HUES6 (cell line): ENCODE measurements around the gene UQCRFS1.

Experiments
- H3K27ac ChIP-seq: 2 replicates; pipeline ENCODE4 v1.7.0; 2013; ENCODE audit warnings: low read depth, mild to moderate bottlenecking, low read length, inconsistent platforms
- H3K27me3 ChIP-seq: 2 replicates; pipeline ENCODE4 v1.6.1; 2013; ENCODE audit warnings: low read length; ENCODE audit not compliant: control insufficient read depth, insufficient read depth
- H3K36me3 ChIP-seq: 2 replicates; pipeline ENCODE4 v1.6.1; 2013; ENCODE audit warnings: low read length; ENCODE audit not compliant: control insufficient read depth, insufficient read depth
- H3K4me1 ChIP-seq: 2 replicates; pipeline ENCODE4 v1.6.1; 2013; ENCODE audit warnings: low read length; ENCODE audit not compliant: control insufficient read depth, insufficient read depth
- H3K4me3 ChIP-seq: 2 replicates; pipeline ENCODE4 v1.5.1; 2013; ENCODE audit warnings: low read depth, low read length
- H3K9ac ChIP-seq: one replicate; pipeline ENCODE4 v1.6.1; 2013; ENCODE audit warnings: mild to moderate bottlenecking, low read length
- H3K9me3 ChIP-seq: 2 replicates; pipeline ENCODE4 v1.6.1; 2013; ENCODE audit warnings: low read depth, low read length; ENCODE audit not compliant: control insufficient read depth, insufficient read depth

Gene UQCRFS1

GRCh38 chr19:29162694-29163093 lies 50.3 kb downstream of the UQCRFS1 start:
- H3K9me3 ChIP-seq = no peaks in the 10 kb centered on the region
- peaks cover 13% of the 10 kb centered on the region; the same call in 1 of the 2 replicates for H3K4me1 ChIP-seq
- peaks cover 14% of the 10 kb centered on the region; the same call in 1 of the 2 replicates for H3K27me3 ChIP-seq
- H3K36me3 ChIP-seq = no peaks in the 10 kb centered on the region
- H3K27ac ChIP-seq = no peak overlapping the region
- H3K4me3 ChIP-seq = no peak overlapping the region
- no peak overlapping the region for H3K9ac ChIP-seq

GRCh38 chr19:29155683-29156082 lies 57.3 kb downstream of the UQCRFS1 start:
- Histone ChIP-seq H3K9me3 (no peaks in the 10 kb centered on the region), H3K27ac (no peak overlapping the region), H3K27me3 (no peaks in the 10 kb centered on the region), H3K36me3 (no peaks in the 10 kb centered on the region), H3K4me3 (no peak overlapping the region), H3K4me1 (no peaks in the 10 kb centered on the region), H3K9ac (no peak overlapping the region)
